Cardiac fibroblast (primary cell): ENCODE measurements around the gene IQCE.

ENCODE experiments used
- DNase-seq, 2 donors: peaks; one replicate each; pipeline versions ENCODE4 v3.0.0 to v3.0.0-alpha.2; 2010; ENCODE audit warnings: low read depth in 2 of 2
- H3K4me3 ChIP-seq, 2 donors: replicated peaks in 1 of 2; 1 replicate in 1 of 2; 2 replicates in 1 of 2; pipeline ENCODE4 v1.5.1; 2011; ENCODE audit warnings: low read depth in 2 of 2, low read length in 2 of 2, mild to moderate bottlenecking in 2 of 2, moderate library complexity in 1 of 2
- TF ChIP-seq, protein P1 (sequence below): IDR thresholded peaks from one replicate; pipeline ENCODE4 v1.5.1; 2011; ENCODE audit warnings: low read depth, mild to moderate bottlenecking, low read length, inconsistent platforms

The IQCE gene

DNA sequence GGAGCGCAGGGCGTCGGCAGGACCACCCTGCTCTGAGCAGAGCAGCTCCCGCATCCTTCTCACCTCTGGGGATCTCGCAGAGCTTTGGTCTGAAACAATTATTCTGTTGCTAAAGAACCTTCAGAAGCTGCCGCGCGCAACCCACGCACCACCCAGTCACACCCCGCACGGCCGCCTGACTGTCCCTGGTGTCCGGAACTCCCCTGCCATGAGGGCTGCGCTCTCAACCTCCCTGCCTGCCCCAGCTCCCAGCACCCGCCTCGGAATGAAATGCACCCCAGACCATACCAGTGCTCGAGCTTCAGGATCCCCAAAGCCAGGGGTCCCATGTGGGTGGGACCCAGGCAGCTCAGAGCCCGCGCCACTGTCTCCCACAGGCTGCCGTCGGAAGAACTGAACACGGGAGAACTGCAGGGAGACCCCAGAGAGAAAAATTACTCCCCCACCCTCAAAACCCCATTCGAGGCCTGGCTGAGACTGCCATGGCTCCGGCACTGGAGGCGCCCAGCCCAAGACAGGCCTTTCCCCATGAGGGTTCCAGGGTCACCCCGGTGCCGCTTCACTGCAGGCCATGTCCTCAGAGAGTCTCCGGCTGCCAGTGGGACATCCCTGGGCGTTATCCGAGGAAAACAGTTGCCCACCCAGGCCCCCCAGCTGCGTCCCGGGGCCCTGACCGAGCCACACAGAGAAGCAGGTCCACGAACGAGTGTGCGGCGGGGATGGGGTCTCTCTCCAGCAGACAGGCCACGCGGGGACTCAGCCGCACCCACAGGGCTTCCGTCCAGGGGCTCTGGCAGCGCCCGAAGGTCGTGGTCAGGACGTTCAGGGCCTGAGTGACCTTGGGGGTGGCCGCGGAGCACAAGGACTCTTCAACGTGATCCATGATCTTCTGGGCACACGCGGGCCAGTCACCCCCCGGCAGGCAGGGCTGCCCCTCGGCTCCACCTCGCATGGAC, 15.6 kb upstream of the IQCE start:
- TF ChIP-seq, protein P1, sequence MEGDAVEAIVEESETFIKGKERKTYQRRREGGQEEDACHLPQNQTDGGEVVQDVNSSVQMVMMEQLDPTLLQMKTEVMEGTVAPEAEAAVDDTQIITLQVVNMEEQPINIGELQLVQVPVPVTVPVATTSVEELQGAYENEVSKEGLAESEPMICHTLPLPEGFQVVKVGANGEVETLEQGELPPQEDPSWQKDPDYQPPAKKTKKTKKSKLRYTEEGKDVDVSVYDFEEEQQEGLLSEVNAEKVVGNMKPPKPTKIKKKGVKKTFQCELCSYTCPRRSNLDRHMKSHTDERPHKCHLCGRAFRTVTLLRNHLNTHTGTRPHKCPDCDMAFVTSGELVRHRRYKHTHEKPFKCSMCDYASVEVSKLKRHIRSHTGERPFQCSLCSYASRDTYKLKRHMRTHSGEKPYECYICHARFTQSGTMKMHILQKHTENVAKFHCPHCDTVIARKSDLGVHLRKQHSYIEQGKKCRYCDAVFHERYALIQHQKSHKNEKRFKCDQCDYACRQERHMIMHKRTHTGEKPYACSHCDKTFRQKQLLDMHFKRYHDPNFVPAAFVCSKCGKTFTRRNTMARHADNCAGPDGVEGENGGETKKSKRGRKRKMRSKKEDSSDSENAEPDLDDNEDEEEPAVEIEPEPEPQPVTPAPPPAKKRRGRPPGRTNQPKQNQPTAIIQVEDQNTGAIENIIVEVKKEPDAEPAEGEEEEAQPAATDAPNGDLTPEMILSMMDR: no peak
- H3K4me3 ChIP-seq: no peak overlapping the region

GRCh38 chr7:2544541-2545188, 14.1 kb upstream of the IQCE start:
- TF ChIP-seq, protein P1: no peak
- DNase-seq: no peak
- H3K4me3 ChIP-seq: no peak overlapping the region

More for the DNA sequence above, 15.6 kb upstream of the IQCE start:
- no peak for DNase-seq

DNA sequence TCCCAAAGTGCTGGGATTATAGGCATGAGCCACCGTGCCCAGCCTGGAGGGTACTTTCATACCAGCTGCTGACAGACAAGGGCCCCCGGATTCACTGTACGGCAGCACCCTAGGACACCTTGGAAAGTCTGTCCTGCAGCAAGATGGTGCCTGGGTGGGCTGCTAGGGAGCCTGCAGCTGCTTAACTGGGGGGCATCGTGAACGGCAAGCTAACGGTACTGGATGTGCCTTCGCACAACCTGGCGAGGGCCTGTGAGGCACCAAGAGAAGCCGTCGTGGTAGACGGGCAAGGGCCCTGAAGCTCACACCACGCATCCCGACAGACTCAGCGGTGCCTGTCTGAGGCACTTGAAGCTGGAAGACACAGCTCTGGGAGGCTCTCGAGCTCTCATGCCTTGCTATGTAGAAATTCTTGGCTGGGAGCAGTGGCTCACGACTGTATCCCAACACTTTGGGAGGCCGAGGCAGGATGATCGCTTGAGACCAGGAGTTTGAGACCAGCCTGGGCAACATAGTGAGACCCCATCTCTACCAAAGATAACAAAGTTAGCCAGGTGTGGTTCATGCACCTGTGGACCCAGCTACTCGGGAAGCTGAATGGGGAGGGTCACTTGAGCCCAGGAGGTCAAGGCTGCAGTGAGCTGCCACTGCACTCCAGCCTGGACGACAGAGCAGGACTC, 12.9 kb upstream of the IQCE start:
- H3K4me3 ChIP-seq: no peak overlapping the region
- TF ChIP-seq, protein P1: no peak
- DNase-seq: no peak

- DNase-seq: no peak
- no peak overlapping the region for H3K4me3 ChIP-seq
- TF ChIP-seq, protein P1: no peak
Measured at GRCh38 chr7:2546776-2547586, 11.8 kb upstream of the IQCE start.

- TF ChIP-seq, protein P1: no peak
- no peak overlapping the region for H3K4me3 ChIP-seq
- DNase-seq: no peak
Measured at GRCh38 chr7:2551418-2551817, 7.4 kb upstream of the IQCE start.

- DNase-seq: no peak
- TF ChIP-seq, protein P1: no peak
- H3K4me3 ChIP-seq: no peak overlapping the region
Measured at GRCh38 chr7:2553108-2553507, 5.7 kb upstream of the IQCE start.
